NK-92 treated with Interleukin-12 subunit alpha and Interleukin-12 subunit beta, amount 100 ng/mL, for 24 hours (cell line): ENCODE data around the gene LARP4B.

ENCODE experiments used
- DNase-seq: peaks from one replicate; lab custom pipeline; 2025; lab: John Stamatoyannopoulos, UW

Gene LARP4B

DNA sequence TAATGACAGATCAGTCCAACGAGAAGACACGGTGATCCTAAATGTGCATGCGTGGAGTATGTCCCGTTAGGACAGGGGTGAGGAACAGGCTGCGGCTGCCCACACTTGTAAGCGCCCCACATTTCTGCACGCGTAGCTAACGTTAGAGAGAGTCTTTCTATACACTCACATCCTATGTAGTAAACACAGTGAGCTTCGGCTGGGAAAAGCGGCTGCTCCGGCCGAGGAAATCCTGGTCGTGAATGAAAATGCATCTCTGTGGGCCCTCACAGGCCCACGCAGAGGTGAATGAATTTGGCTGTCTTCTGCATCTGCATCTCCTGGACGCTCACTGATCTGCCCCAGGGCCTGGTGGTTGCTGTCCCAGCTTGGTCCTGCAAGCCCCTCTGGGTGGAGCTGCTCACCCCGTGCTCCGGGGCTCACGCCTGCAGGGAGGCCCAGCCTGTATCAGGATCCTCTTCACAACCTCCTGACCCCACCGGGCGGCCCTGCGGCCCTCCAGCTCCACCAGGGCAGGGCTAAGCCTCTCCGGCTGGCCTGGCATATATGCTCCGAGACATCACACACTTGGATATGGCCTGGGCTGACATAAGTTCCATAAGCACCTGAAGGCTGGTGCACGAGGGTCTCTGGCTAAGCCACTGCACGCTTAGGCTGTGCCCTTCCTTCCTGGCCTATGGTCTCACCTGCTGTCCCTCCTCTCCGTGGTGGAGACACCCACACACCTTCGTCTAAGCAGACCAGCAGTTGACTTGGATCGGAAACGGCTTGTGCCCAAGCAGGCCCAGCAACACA lies 124.1 kb downstream of the LARP4B start:
- DNase-seq = no peak

DNA sequence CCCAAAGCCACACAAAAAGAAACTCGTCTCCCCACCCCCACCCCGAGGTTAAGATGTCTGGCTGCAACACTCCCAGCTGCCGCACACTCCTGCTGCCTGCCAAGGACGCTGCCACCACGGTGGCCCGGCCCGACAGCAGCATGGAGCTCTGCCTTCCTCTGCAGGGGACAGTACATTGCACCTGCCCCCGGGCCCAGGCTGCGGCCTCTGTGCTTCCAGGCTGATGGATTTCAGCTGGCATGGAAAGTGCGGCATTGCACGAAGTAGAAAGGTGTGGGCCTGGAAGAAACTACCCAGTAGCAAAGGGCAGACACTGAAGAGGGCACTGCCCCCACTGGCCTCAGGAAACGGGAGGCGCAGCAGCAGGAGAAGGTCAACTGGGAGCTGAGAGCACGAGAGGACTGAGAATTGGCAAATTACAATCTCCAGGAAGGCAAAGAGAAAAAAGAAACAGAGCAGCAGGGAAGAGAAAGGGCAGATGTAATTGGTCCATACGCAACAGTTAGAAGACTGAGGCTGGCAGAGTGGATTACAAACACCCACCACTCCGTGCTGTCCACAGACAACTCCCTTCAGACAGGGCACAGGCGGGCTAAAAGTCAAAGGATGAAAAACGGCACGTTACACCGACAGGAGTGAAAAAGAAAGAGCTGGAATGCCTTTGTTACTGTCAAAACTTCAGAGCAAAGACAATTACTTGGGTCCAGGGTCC lies 124.9 kb downstream of the LARP4B start:
- no peak for DNase-seq

DNA sequence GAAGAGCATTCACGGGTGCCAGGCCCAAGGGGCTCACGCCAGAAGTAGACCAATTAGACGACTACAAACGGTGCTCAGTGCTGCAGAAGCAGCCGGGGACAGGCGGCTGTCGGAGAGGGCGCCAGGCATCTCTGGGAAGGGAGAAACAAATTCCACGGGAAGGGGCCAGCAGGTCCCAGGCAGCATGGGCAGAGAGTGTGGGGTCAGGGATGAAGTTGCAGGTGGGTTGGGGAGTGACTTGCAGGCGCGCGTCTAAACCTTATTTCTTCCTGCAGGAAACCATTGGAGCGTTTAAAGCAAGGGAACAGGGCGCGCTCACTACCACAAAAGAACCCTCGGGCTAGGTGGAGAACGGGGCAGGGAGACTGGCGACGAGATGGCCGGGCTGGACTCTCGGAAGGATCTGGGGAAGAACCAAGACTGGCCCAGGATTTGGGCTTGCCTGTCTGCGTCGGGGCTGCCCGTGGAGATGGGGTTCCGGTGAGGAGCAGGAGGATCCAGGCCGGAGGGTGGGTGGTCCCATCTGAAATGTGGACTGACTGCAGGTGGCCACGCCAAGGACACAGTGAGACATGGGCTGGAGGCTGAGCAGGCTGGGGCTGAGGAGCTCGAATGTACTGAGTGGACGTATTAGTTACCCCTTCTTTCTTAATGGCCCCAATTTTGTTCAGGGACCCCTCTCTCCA lies 125.7 kb downstream of the LARP4B start:
- no peak for DNase-seq

DNA sequence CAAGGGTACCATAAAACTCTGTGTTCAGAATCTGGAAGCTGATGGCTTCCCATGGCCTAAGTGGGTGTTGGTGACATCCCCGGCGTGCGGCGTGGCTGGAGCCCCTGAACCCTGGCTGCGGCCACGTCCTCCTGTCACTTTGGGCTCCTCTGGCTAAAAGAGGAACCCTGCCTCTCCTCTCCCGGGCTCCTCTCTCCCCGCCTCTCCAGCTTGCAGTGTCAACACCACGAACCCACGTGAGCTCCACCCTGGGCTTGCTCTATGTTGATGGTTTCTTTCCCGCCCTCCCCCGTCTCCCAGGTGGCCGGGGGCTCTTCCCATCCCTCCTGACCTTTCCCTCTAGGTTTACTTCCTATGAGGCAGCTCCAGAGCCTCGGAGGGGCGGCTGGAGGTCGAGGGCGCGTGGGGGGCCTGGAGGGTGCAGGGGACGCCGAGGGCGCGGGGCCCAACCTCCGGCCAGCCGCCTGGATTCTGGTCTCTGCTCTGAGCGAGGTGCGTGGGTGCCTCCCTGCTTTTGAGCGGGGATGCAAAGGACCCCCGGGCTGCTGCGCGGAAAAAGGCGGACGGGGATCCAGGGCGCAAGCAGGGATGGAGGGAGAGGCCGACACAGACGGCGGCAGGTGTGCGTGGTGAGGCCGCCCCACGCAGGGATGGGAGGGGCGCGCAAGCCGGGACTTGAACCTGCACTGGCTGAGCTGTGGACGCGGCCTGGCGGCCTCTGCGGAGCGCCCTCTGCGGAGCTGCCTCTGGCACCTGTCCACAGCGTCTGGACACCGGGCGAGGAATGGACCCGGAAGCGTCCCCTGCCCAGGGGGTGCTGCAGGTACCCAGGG lies 126.5 kb downstream of the LARP4B start:
- DNase-seq = no peak

DNA sequence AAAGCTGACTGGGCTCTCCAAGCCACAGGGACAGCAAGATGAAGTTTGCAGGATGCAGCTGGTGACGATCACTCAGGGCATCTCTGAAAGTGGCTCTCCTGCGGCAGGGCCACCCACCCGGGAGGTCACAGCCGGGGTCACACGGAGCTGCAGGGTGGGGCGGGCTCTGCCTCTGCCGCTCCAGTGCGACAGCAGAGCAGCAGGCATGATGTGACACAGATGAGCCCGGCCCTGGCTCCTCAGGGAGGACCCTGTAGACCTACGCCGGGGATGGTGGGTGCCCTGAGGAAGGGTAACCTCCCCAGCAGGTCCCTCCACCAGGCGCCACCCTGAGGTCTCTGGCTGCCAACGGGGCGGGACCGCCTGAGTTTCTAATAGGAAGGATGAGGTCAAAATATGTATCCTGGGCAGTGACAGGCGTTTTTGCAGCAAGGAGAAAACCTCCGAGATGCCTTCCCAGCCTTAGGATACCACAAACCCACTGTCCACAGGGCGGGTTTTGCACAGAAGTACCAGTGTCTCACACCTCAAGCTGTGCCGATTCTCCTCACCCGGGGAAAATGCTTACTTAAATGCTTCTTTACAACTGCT lies 127.2 kb downstream of the LARP4B start:
- no peak for DNase-seq

DNA sequence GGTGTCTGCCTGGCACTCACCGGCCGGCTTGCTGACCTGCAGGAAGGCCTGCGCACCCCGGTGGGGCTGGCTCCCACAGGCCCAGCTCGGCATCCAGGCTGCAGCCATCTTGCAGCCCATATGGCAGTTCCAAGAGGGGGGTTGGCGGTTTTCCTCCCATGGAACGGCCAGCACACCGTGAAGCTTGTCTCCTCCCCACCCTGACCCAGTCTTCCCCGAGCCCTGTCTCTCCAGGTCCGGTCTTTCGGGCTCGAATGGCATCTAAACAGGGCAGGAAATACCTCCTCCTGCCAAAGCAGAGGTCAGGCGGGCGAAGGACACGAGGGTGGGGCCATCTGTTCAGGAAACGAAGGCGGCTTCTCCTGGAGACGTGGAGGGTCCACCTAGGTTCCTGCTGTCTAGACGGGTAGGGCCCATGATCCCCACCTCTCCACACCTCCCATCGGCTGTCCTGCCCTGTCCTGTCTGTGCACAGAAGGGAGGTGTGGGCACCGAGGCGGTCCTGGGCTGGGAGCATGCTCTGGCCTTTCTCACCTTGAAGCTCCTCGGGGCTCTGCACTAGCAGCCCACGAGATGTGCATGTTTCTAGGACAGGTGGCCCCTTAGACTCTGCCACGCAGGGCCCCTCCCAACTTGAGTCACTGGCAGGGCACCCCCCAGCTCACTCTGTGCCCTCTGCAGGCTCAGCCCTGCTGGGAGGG lies 128.3 kb downstream of the LARP4B start:
- DNase-seq = no peak

DNA sequence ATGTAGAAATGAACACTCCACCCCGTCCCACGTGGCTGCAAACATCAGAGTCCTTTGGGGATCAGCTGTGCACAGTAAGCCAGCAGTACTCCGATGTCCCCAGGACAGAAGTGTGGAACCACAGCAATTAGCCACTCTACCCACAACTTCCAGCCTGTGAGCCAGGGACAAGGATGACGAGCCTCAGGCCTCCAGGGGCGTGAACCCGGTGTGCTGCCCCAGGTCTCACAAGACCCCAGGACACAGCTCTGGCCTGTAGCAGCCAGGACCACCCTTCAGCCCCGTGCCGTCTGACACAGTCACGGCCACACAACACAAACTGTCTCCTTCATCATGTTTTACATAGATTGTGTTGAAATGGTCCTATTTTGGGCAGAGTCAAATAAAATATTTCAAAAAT lies 129.0 kb downstream of the LARP4B start:
- DNase-seq = no peak

DNA sequence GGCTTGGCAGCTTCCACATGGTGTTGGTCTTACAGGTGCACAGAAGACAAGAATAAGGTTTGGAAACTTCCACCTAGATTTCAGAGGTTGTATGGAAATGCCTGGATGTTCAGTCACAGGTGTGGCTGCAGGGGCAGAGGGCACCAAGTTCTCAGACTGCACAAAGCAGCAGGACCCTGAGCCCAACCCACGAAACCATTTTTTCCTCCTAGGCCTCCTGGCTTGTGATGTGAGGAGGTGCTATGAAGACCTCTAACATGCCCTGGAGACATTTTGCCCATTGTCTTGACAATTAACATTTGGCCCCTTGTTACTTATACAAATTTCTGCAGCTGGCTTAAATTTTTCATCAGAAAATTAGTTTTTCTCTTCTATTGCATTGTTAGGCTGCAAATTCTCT lies 134.3 kb downstream of the LARP4B start:
- DNase-seq = no peak

DNA sequence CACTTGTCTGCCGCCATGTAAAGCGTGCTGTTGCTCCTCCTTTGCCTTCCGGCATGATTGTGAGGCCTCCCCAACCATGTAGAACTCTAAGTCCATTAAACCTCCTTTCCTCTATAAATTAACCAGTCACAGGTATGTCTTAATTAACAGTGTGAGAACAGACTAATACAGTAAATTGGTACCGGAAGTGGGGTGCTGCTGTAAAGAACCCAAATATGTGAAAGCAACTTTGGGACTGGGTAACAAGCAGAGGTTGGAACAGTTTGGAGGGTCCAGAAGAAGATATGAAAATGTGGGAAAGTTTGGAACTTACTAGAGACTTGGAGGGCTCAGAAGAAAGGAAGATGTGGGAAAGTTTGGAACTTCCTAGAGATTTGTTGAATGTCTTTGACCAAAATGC lies 135.3 kb downstream of the LARP4B start:
- no peak for DNase-seq

DNA sequence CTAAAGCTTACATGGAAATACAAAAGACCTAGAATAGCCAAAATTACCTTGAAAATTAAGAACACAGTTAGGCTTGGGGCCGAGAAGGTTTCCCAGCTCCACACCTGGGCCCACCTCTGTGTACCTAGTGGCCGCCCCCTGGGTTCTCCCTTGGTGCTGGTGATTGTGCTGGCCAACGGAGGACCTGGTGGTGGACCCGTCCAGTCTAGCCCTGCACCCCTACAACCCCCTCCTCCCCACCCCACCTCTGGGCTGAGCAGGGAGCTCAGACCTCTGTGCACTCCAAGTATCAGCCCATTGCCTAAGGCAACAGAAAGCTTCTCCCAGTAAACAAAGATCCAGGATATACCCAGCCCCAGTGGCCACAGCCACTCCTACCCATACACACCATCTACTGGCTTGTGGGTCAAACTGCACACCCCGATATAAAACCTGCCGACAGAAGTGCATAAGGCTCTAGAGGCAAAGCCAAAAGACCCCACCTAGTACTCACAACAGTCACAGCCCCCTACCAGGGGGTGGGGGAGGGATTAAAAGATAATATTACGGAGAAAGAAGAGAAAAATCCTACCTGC lies 137.0 kb downstream of the LARP4B start:
- DNase-seq = no peak

DNA sequence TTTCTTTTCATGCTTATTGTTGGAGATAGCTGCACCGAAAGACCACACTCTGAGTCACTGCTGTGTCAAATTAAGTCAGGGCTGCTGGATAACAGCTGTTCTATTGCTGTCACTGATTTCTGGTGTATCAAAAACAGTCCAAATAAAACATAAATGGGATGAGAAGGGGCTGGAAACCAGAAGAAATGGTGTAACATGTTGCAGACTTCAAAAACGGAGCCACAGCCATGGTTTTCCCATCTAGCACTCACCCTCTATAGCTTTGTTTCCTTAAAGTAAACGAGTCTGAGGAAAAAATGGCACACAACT lies 138.8 kb downstream of the LARP4B start:
- DNase-seq = no peak

DNA sequence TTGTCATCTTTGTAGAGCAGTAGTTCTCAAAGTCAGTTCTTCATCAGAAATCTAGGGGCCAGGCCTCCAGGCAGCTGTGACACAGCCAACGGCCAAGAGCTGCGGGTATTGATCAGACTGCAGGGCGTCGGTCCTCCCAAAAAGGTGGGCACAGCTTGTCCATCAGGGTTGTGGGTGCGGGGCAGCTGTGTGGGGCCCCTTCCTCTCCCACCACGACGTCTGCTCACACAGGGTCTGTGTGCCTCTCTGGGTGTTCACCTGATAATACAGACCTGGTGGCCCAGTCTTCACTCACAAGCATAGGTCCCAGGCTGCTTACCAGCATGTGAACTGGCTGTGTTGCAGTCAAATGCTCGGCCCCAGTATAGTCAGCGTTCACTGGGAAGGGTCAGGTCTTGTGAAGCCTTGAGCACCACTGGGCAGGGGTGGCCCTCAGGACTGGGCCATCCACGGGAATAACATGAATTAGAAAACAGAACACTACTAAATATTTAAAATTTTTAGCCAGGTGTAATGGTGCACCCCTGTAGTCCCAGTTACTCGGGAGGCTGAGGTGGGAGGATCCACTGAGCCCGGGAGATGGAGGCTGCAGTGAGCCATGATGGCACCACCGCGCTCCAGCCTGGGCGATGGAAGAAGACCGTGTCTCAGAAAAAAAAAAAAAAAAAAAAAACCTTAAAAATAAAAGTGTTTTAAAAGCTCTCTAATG lies 139.3 kb downstream of the LARP4B start:
- DNase-seq = no peak

DNA sequence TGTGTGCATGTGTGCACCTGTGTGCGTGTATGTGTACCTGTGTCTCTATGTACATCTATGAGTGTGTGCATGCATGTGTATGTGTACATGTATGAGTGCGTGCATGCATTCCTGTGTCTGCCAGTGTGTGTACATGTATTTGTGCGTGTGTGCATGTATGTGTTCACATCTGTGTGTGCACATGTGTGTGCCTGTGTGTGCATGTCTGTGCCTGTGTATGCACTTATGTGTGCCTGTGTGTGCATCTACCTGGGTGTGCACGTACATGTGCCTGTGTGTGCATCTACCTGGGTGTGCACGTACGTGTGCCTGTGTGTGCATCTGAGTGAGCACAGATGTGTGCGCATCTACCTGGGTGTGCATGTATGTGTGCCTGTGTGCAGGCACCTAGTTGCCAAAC lies 139.9 kb downstream of the LARP4B start:
- DNase-seq = no peak

DNA sequence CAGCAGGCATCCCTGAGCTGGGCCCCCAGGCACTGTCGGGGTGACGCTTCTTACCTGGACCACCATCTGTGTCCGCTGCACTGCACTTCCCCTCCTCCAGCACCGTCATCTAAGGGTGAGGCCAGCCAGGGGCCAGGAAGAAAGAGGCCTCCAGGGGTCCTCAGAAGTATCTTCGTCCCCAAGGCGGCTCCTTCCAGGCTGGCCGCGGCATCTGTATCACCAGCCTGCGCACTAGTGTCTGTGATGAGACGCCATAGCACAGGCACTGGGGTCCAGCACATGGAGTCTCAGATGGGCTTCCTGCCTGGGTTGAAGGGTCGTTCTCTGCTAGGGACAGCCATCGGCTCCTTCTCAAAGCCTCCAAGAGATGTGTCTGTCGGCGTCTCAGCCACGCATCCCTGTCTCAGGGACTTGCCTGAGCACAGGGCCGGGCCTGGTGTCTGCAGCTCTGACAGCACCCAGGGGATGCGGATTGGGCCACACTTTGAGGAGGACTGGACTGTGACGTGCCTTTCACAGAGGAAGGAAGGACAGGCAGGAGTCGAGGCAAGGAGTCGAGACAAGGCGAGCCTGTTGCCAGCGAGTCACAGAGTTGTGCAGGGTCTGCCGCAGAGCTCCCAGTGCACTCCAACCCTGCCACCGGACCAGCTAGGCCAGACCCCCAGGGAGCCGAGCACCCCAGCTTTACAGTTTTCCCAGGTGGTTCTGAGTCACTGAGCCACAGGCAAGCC lies 140.5 kb downstream of the LARP4B start:
- no peak for DNase-seq

DNA sequence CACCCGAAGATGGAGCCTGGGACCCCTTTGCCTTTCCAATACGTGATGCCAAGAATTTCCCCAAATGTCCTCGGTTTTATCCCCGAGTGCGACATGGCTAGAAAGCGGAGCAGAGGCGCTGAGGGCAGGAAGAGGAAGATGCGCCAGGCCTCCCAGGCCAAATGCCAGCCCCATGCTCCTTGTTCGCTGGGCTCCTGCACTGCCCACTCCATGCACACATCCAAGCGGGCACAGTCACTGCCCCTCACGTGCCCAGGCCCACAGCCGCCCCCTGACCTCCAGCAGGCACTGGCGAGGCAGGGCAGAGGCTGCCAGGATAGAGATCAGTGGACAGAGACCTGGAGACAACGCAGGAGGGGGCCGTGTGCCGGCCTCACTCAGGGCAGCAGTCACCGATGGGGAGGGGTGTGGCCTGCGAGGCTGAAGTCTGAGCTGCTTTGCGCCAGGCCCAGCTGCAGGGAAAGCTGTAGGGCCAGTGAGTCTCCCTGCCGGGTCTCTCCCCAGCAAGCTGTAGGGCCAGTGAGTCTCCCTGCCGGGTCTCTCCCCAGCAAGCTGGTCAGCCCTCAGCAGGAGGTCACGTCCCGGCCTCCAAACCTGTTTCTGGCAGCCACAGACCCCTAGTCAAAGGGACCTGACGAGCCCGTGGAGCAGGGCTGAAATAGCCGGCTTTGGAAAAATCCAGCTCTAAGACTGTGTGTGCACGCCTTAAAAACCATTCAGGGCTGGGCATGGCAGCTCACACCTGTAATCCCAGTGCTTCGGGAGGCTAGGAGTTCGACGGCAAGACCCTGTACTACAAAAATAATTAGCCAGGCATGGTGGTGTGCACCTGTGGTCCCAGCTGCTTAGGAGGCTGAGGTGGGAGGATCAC lies 141.4 kb downstream of the LARP4B start:
- no peak for DNase-seq

DNA sequence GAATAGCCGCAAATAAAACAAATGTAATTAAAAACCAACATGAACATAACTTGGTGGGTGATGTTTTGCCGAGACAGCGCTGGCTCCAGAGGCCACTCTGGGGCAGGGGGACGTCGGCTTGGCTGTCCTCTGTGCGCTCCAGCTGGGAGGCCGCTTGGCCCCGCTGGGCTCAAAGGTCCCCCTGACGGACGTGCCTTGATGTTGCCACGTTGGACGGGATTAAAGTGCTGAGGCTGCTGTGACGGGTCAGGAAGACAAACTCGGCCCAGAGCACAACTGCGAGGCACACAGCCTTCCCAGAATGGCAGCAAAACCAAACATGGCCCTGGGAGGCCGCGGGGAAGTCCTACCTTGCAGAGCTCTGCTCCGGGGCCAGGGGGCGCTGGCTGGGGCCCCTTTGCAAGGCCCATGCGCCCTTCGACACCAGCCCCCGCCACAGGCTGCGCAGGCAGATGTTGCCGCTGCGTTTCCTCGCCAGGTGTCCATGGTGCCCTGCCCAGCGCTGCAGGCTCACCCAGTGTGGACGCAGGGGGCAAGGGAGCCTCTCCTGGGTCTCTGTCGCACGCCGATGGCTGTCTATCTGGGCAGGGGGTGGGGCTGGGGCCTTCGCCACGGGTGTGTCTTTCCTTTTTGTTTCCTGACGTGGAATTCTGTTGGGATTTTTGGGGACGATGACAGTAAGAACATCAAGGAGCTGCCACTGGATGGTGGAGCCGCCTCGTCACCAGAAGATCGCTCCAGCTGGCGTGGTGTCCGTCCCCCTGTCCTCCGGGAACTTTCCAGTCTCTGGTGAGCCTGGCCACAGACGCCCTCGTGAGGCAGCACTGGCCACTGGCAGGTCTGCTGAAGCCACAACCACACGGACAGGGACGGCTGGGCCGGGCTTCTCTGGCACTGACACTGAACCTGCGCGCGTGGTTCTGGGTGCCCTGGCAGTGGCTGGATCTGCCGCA lies 142.4 kb downstream of the LARP4B start:
- DNase-seq = no peak

DNA sequence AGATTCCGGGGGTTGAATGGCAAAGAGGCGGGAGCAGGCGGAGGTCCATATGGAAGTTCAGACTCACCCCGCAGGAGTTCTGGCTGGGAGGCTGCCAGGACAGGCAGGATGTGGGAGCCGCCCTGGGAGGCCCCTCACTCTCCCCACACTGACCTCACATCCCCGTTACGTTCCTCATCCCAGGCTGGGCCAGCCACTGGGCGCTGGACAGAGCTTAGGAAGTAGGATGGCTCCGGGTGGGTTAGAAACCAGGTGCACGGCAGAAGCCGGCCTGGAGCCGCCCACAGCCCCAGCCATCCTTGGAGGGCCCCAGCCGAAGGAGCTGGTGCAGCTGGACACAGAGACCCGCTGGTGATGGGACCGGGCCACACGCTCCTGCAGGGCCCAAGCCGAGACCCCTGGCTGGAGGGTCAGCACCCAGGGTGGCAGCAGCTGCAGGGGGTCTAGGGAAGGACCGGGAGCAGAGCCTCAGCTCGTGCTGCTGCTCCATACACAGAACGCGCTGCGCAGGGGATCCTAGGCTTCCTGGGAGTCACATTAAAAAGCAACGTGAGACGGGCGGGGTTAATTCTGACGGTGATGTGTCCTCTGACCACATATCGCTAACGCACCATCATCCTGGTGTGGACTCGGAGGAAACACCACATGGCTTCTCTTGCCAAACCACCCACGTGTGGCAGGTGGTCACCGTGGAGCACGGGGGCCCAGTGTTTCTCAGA lies 143.4 kb downstream of the LARP4B start:
- no peak for DNase-seq
